GM06990 (cell line): ENCODE results near the gene DNAH8.

Experiments
- DNase-seq: peaks from one replicate; pipeline ENCODE4 v3.0.0-alpha.2; 2011; ENCODE audit not compliant: insufficient read length; ENCODE audit errors: extremely low read depth
- H3K27me3 ChIP-seq: replicated peaks from 2 replicates; pipeline ENCODE4 v1.6.0; 2011; ENCODE audit warnings: low read length; ENCODE audit not compliant: control insufficient read depth, insufficient read depth
- H3K36me3 ChIP-seq: 2 replicates; pipeline ENCODE4 v1.5.1; 2011; ENCODE audit warnings: low read length; ENCODE audit not compliant: control insufficient read depth, insufficient read depth
- H3K4me3 ChIP-seq: replicated peaks from 2 replicates; pipeline ENCODE4 v1.5.1; 2011; ENCODE audit warnings: low read depth, mild to moderate bottlenecking, control low read depth, low read length
- TF ChIP-seq, protein P1 (sequence below): IDR thresholded peaks from 2 replicates; pipeline ENCODE4 v1.5.1; 2011; ENCODE audit warnings: low read length, control low read depth, mild to moderate bottlenecking, inconsistent platforms; ENCODE audit not compliant: insufficient read depth, poor library complexity, severe bottlenecking

DNAH8 gene

DNA sequence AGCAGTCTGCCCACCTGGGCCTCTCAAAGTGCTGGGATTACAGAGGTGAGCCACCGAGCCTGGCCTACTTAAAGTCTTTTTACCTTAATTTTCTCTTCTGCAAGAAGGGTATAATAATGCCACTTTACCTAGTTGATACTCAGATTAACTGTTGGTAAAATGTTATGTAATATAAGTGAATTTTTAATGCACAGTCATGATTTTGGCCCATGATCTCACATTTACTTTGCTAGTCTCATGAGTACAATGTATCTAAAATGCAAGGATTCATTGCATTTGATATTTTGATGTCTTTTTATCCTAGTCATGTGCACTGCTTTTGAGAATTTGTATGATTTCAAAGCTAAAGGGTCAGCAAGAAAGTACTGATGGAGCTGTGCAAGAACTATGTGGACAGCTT is 13.1 kb downstream of the DNAH8 start:
- Histone ChIP-seq H3K4me3 (no peak overlapping the region), H3K27me3 (no peaks in the 10 kb centered on the region), H3K36me3 (no peaks in the 10 kb centered on the region)
- TF ChIP-seq, protein P1, sequence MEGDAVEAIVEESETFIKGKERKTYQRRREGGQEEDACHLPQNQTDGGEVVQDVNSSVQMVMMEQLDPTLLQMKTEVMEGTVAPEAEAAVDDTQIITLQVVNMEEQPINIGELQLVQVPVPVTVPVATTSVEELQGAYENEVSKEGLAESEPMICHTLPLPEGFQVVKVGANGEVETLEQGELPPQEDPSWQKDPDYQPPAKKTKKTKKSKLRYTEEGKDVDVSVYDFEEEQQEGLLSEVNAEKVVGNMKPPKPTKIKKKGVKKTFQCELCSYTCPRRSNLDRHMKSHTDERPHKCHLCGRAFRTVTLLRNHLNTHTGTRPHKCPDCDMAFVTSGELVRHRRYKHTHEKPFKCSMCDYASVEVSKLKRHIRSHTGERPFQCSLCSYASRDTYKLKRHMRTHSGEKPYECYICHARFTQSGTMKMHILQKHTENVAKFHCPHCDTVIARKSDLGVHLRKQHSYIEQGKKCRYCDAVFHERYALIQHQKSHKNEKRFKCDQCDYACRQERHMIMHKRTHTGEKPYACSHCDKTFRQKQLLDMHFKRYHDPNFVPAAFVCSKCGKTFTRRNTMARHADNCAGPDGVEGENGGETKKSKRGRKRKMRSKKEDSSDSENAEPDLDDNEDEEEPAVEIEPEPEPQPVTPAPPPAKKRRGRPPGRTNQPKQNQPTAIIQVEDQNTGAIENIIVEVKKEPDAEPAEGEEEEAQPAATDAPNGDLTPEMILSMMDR: no peak
- DNase-seq: no peak

DNA sequence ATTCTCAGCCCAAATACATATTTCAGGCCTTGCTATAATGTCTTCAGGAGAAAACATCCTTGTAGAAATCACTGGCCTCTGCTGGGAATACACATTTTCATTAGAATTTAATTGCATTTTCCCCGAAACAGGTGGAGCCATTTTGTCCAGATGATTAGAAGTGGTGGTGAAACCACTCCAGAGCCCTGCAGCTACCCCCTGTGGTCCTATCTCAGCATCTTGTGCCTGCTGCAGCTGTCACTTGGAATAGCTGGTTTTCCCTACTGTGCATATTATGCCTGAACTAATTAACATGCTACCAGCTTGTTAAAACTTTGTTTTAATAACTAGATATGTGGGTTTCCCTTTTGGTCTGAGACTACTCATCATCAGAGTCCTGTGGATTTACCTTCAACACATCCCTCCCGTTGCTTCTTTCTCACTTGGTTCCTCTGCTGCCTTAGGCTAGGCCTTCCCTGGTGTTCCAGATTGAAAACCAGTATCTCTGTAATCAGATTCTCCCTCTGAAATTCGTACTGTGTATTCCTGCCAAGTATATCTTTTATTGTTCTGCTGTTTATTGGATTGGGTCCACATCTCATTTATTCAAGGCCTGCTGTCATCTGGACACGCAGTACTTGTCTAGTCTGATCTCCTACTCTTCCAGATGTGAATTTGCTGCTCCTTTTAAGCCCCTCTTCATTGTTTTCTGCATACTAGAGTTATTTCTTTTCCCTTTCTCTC is 15.2 kb downstream of the DNAH8 start:
- no peak overlapping the region for H3K4me3 ChIP-seq
- TF ChIP-seq, protein P1: no peak
- H3K27me3 ChIP-seq: no peaks in the 10 kb centered on the region
- no peak for DNase-seq
- H3K36me3 ChIP-seq: no peaks in the 10 kb centered on the region

DNA sequence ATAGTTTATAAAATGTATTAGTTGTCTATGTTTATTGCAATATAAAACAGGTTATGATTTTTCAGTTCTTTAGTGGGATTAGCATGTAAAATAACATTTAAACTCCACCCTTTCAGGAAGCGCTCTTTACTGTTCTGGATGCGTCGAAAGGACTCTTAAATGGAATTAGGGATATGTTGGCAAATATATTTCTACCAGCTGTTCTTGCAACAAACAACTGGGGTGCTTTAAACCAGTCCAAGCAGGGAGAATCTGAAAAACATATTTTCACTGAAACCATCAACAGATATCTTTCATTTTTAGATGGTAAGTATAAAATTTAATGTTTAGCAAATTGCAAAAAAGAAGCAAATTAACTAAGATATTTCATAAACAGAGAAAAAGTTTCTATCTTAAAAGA is 21.8 kb downstream of the DNAH8 start:
- no peak overlapping the region for H3K4me3 ChIP-seq
- no peak for DNase-seq
- no peaks in the 10 kb centered on the region for H3K27me3 ChIP-seq
- no peaks in the 10 kb centered on the region for H3K36me3 ChIP-seq
- TF ChIP-seq, protein P1: no peak

DNA sequence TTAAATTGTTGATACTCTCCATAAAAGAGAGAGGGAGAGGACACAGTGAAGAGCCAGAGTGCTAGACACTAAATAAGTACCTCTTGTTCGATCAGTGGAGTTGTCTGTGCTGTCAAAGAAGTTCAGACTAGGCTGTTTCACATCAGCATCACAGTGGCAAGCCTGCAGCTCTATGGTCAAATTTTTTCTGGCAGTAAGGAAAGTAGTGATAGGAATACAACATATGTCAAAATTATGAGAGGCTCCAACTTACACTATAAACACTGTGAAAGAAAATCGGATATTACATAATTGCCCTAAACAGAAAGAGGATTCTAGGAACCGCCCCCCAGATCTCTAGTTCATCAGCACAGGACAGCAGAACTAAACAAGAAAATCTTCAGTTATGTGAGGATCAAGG is 23.1 kb downstream of the DNAH8 start:
- Histone ChIP-seq H3K27me3 (no peaks in the 10 kb centered on the region), H3K36me3 (no peaks in the 10 kb centered on the region), H3K4me3 (no peak overlapping the region)
- DNase-seq: no peak
- TF ChIP-seq, protein P1: no peak

DNA sequence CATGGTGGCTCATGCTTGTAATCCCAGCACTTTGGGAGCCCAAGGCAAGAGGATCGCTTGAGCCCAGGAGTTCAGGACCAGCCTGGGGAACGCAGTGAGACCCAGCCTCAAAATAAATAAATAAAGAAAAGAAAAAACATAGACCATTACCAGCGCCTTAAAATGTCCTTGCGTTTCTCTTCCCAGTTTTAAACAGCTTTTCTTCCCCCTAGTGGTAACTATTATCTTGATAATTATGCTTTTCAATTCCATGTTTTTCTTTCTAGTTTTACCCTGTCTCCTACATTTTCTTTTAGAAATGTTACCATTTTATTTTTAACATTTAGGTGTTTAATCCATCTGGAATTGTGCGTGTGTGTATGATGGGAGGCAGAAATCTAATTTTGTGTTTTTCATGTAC is 24.4 kb downstream of the DNAH8 start:
- DNase-seq: no peak
- H3K36me3 ChIP-seq: no peaks in the 10 kb centered on the region
- TF ChIP-seq, protein P1: no peak
- no peaks in the 10 kb centered on the region for H3K27me3 ChIP-seq
- no peak overlapping the region for H3K4me3 ChIP-seq

DNA sequence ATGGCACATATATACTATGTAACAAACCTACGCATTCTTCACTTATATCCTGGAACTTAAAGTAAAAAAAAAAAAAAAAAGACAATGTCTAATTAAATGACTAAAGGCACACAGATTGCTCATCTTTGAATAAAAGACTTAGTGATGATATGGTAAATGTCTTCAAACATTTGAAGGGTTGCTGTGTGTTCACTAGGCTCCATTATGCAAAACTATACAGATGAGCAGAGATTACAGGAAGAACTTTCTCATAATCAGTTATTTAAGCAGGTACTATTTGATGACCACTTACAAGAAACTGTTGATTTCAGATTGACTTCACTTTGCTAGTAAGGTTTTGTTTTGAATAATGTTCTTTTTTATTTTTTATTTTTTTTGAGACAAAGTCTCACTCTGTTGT is 34.4 kb downstream of the DNAH8 start:
- Histone ChIP-seq H3K36me3 (no peaks in the 10 kb centered on the region), H3K27me3 (no peaks in the 10 kb centered on the region), H3K4me3 (no peak overlapping the region)
- TF ChIP-seq, protein P1: no peak
- DNase-seq: no peak
